GM21737 (cell line): ENCODE results near the gene ZSWIM4.

Source experiments
- ATAC-seq: cut with Tn5 transposase; IDR thresholded peaks from one replicate; pipeline ENCODE4 v1.9.1; 2021; ENCODE audit warnings: mild to moderate bottlenecking, moderate library complexity; ENCODE audit not compliant: unreplicated experiment

The ZSWIM4 gene

GRCh38 chr19:13833330-13834243 lies 38.3 kb downstream of the ZSWIM4 start:
- peak; percentile 63 for ATAC-seq

DNA sequence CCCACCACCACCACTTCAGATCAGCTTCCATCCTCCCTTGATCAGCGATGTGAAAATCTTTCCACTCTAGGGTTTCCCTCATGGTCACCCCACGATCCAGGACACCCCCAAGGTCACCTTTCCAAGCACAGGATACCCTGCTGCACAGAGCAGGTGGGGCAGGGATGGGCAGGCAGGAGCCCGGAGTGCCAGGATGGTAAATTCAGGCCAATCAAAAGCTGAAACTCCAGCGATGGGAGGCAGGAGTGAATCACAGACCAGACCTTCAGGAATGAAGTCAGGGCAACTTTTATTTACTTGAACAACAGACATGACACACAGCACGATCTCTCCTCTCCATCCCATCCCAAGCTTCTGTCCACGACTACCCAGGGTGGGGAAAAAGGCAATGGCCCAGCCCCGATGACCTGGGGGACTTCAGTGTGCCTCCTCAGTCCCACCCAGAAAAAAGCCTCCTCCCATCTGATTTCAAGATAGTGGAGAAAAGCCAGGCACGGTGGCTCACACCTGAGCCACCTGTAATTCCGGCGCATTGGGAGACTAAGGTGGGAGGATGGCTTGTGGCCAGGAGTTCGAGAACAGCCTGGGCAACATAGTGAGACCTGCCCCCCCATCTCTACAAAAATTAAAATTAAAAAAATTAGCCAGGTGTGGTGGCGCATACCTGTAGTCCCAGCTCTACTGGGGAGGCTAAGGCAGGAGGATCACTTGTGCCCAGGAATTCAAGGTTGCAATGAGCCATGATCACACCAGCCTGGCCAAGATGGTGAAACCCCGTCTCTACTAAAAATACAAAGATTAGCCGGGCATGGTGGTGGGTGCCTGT lies 39.2 kb downstream of the ZSWIM4 start:
- ATAC-seq: no peak

- ATAC-seq: no peak
Observed at GRCh38 chr19:13835791-13836723, 40.8 kb downstream of the ZSWIM4 start.

DNA sequence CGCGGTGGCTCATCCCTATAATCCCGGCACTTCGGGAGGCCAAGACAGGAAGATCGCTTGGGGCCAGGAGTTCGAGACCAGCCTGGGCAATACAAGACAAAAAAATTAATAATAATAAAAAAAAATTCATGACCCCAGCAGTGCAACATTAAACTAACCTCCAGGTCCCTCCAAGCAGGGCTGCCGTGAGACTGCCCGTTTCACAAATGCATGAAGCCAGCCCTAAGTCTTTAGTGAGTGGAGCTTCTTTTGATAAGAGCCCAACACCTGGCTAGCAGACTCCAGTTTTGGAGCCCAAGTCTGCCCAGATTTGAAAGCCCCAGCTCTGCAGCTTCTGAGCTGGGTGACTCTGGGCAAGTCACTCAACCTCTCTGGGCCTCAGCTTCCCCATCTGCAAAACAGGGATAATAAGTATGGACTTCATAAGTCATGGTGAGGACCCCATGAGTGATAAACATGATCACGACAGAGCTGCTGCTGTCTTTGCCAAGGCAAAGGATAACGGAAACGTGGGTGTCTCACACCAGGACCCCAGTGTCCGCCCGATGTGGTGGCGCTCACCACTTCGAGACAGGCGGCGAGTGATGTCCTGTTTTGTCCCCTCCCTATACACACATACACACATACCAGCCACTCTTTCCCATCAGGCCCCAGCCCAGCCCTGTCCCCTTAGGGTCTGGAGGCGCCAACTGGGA lies 43.3 kb downstream of the ZSWIM4 start:
- ATAC-seq: no peak

GRCh38 chr19:13839130-13839937 lies 44.1 kb downstream of the ZSWIM4 start:
- ATAC-seq: peak; percentile 28

DNA sequence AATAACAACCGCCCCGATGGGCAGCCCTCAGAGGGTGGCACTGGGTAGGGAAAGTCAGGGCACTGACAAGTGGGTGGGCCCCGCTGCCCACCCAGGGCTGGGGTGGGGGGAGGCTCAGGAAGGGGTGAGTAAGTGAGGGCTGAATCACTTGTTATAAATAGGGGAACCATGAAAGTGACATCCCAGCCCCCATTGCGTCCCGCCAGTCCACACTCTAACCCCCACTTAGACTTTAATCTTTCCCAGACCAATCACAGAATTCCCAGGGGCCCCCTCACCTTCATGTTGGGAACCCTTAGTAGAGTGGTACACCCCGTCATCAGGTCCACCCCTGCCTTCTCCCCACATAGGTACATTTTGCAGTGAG lies 44.7 kb downstream of the ZSWIM4 start:
- ATAC-seq: no peak

DNA sequence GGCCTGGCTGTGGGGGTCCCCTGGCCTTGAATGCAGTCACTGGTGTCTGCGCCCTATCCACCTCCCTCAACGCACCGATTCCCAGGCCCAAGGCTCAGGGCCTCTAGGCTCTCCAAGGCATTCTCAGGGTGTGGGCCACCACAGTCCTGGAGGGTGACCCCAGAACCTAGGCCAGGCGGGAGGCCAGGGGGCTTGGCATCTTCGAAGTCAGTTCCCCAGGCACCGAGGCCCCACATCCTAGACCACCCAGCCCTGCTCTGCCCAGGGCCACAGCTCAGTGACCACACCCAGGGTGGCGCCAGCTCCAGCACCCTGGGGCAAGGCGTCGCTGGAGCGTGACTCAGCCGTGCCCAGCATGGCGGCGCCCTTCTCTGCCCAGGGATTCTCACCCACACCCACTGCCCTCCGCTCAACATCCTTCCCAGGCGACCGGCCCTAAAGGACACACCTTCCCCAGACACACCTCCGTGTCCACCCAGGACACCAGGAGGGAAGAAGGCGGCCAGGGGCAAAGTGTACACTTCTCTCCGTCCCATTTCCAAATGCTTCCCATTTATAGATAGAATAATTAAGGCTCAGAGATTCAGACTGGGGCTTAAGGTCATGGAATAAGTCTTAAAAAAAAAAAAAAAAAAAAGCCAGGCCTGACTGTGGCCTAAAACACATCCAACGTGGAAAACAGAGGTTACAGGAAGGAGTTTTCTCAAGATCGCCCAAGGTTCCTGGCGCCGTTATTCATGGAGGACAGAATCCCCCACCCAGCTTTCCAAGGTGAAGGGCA lies 45.3 kb downstream of the ZSWIM4 start:
- no peak for ATAC-seq

DNA sequence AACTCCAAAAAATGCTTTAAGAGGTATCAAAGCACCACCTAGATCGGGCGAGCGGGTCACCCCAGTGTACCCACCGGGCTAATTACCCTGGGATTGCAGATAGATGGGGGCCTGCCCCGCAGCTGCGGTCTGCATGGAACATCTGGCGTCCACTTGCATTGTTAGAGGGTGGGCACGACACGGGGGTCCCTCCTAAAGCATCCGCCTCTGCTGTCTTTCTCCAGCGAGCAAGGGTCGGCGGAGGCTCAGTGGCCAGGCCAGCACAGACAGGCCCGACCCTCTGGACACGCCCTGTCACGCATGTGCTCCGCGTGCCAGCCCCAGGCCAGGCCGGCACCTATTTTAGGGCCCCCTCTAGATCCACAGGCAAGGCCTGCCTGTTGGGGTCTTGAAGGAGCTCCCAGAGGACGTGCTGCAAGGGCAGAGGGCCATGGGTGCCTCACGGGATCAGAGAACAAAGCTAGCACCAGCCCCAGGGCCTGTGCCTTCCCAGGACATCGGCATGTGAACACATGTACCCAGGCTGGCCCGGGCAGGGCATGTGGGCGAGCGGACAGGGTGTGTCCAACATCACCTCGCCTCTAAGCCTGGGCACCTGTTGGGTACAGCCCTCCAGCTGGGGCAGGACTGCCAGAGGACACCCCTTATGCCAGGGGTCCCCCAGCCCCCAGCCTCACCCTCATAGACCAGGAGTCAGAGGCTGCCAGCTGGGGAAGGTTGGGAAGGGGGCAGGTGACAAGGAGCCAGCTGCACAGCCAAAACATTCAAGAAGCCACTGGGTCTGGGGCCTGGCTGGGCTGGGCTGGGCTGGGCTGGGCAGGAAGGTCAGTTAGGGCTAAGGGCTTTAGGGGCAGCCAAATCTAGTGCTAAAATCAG lies 46.1 kb downstream of the ZSWIM4 start:
- ATAC-seq: no peak

DNA sequence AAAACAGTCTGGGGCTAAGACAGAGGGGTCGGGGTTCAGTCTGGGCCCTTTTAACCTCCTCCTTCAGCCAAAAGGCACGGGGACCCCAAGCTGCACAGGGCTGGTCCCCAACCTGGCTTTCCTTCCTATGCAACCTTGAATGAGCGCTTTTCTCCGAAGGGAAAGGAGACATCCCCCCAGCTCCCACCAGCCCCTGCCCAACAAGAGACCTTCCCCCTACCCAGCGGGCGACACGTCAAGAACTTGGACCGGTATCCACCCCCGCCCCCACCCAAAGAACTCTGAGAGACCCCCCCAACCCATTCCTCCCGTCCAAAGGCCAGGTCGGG lies 46.7 kb downstream of the ZSWIM4 start:
- ATAC-seq: no peak

DNA sequence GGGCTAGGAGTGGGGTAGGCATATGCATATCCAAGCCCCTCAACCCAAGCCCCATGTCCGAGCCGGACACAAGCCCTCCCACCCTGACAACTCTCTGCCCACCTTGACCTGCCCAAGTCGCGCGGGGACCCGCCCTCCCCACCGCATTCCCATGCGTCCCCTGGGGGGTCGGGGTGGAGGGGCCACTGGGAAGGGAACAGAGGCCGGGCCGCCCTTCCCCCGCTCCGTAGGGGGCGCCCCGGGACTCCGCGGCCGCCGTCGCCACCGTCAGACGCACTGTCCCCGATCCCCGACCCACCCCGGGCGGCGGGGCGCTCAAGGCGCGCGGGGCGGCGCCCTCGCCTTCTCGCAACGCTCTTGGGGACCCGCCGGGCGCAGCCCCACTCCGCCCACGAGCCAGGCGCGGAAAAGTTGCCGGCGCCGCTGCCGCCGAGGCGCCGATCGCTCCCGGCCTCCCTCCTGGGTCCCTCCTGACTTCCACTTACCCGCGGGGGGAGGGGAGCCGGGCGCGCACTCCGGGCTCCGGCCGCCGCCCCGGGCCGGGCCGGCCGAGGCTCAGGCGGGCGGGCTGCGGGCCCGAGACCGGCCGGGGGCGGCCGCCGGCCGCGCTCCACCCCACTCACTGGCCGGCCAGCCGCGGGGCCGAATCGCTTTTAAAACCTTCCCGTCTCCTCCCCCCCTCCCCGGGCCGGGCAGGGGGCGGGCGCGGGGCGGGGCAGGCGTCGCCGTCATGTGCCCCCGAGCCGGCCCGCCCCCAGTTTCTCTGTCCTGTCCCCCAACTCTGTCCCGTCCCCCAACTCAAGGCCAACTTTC lies 47.3 kb downstream of the ZSWIM4 start:
- no peak for ATAC-seq

- ATAC-seq: no peak
Observed at GRCh38 chr19:13843104-13843921, 48.1 kb downstream of the ZSWIM4 start.

DNA sequence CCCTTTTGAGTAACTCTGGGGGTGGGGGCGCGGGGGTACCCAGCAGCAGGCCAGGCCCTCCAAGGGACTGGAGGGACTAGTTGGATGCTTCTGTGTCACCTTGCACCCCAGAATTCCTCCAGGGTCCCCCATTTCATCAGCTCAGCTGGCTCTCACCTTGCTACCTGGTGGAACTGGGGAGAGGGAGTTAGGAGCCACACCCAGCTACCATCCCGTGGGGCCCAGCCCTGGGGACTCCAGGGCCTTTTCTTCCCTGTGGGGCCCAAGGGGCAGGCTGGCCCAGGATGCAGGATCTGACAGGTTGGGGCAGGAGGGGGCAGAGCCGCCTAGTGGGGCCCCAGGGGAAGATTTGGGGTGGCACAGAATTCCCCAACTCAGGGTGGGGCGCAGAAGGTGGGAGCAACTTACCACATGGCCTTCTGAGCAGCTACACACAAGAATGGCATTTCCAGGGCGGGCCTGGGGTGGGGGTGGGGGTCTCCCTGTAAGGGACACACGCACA lies 48.9 kb downstream of the ZSWIM4 start:
- ATAC-seq: no peak

- ATAC-seq: peak; percentile 45
Observed at GRCh38 chr19:13846557-13847406, 51.5 kb downstream of the ZSWIM4 start.

DNA sequence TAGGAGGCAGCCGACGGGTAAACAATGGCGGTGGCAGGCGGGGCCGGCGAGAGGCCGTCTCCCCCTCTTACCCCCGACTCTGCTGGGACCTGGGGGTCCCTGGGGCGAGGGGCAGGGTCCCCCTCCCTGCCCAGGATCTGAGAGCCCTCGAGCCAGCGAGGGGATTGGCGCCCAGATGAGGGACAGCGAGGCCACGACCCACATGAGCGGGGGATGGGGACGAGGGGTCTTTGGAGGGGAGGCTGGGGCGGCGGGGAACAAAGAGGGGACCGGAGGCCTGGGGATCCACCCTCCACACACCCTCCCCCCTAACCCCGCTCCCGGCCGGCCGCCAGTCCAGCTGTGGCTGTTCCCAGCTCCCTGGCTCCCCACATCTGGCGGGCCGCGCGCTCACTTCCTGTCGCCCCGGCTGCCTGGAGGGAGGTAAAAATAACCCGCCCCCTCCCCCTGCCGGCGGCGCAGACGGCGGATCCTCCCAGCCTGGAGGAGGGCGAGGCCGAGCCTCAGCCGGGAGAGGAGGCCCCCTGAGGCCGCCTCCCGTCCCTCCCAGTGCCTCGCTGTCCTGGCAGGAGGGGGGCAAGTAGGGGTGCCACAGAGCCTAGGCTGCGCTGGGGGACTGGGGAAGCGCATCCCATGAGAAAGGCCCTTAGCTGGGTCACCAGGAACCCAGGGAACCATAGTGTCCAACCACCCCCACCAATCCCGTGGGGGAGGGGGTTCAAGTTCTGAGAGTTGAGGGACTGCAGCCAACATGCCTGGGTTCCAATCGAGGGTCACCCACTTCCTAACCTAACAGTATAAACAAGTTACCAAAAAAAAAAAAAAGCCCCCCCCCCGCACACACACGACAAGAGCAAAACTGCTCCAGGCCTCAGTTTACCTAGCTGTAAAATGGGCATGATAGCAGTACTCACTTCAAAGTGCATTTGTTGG lies 52.4 kb downstream of the ZSWIM4 start:
- peak; percentile 26 for ATAC-seq
